CMK (cell line): ENCODE results near the gene EPHA7.

Experiments
- DNase-seq: peaks from one replicate; pipeline ENCODE4 v3.0.0-alpha.2; 2010; ENCODE audit warnings: low read depth

Gene EPHA7

GRCh38 chr6:93323630-93324029 is 95.7 kb downstream of the EPHA7 start:
- no peak for DNase-seq

- DNase-seq, result no peak
These were observed 96.7 kb downstream of the EPHA7 start for GRCh38 chr6:93322651-93323050.

DNA sequence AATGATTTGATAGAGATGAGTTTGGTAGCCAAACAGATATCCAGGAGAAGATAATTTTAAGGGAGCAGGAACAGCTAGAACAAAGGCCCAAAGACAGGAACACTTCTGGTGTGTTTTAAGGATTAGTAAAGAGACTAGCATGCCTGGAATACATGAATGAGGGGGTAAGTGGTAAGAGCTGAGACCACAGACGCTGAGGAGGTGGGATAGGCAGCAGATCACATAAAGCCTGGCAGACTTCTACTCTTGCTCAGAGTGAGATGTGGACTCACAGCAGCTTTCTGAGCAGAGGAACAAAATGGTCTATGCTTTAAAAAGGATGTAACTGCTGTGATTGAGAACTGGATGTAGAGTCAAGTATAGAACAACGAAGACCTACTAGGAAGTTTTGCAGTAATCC is 100.1 kb downstream of the EPHA7 start:
- no peak for DNase-seq

DNA sequence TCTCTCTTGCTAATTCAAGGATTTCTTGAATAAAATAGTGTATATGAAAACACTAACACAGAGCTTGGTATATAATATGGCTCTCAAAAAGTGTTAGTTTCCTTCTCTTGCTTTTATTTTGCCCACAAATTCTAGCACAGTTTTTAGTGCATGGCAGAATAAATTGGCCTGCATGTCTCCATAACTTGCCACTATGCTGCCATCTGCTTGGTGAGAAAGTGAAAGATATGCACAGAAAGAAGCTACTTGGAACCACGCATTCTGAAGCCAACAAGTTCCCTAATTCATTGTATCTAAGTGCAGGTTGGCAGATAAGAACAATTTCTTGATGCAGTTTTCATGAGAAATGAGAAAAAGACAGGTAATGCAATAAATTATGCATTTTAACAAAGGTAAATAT is 101.2 kb downstream of the EPHA7 start:
- no peak for DNase-seq

- DNase-seq, result no peak
These were observed 101.8 kb downstream of the EPHA7 start for GRCh38 chr6:93317592-93317991.

DNA sequence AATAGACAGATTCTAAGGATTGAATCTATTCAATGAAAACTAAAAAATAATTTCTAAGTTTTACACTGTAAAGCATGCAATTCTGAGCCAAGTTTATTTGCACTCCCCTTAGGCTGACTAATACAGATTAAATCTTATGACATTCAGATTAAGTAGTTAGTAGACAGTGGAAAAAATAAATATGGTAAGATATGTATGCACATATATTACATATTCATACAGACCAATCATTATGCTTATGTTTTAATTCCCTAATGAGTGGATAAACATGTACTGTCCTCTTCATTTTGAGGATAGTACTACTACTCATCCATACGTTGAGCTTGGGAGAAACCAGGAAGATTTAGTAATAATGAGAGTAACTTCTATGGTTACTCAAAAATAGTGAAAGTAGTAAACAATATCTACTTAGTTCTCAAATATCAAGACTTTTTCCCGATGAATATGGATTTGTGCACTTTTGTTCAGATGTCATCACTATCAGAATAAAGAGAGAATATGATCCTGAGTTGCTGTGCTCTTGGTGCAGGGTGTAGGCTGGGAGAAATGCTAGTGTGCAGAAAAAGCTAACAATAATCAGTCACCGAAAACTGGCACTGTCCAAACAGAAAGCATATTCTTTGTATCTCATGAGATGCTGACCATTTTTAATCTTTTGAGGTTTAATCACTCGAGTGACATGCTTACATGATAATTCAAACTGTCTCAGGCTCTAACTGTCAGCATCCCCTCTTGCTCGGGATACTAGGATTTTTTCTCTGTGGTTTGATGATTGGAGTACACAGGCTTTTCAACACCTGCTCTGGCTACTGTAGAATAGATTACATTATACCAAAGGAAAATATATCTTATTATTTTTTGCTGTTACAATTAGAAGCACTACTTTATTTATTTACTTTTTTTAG is 111.6 kb downstream of the EPHA7 start:
- DNase-seq, result no peak

DNA sequence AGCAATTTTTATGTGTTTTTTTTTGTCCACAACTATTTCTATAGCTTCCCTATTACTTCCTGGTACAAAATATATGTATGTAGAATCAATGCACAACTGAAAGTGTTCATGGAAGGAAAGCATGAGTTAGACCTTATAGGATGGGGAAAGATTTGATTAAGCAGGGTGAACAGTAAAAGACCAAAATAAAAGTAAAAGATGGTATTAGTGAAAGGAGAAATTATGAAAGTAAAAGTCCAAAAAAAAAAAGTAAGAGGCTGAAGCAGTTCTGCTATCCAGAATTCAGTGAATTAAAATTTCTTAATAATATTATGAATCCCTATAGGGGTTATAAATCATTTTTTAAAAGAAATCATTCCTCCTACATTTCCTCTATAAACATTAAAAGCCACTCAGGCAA is 114.3 kb downstream of the EPHA7 start:
- DNase-seq, result no peak

- no peak for DNase-seq
These were observed 114.9 kb downstream of the EPHA7 start for GRCh38 chr6:93304505-93304904.

GRCh38 chr6:93300661-93301060 is 118.7 kb downstream of the EPHA7 start:
- DNase-seq, result no peak

DNA sequence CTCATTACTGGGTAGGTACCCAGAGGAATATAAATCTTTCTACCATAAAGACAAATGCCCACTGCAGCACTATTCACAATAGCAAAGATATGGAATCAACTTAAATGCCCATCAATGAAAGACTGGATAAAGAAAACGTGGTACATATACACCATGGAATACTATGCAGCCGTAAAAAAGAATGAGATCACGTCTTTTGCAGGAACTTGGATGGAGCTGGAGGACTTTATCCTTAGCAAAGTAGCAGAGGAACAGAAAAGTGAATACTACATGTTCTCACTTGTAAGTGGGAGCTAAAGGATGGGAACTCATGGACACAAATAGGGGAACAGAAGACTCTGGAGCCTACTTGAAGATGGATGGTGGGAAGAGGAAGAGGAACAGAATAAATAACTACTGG is 119.7 kb downstream of the EPHA7 start:
- DNase-seq, result no peak

GRCh38 chr6:93295631-93296030 is 123.7 kb downstream of the EPHA7 start:
- DNase-seq, result no peak

DNA sequence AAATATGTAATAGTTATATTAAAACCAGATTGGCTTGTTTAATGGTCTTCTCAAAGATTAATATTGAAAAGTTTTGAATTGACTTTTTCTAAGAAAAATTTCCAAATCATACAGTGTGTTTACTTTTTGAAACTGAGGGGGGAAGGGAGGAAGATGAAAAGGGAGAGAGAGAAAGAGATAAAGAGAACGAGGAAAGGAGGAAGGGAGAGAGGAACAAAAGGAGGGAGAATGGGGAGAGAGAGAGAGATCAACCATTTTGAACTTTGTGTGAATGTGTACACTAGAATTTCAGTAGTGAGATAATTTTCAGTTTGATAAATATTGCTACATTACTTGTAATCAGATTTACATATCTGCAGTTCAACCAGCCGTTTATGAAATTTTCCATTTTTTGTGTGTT is 124.5 kb downstream of the EPHA7 start:
- DNase-seq, result no peak

DNA sequence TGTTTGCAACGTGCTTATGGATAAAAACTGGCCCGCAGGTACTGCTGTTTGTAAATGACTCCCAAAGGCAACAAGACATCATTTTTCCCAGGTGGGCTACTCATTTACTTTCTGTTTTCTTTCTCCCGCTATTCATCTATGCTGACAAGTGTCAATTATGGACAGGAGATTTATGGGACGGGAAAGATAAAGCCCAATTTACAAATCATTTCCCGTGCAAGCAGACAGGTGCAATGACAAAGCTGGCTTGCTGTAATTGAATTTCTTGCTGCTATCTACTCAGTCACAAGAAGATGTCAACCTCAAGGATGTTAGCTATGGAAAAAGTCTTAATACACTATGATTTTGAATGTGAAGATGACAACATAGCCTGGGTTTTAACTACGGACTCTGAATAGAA is 125.5 kb downstream of the EPHA7 start:
- DNase-seq, result no peak

DNA sequence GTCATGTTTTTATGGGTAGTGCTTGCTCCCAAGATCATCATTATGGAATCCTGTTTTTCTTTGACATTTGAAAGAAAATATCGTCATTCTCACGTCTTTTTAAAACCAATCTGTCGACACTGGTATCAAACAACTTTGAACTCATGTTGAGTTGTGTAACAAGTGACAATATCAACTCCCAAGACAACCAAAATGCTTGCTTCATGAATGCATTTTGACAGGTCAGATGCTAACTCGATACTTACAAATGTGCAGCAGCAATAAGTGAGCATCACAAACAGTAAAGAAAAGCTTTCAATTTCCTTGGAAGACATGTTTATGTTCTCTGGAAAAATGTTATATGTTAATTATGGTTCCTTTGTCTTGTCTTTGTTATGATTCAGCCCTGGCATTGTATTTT is 125.9 kb downstream of the EPHA7 start:
- no peak for DNase-seq

GRCh38 chr6:93282521-93283031 is 136.8 kb downstream of the EPHA7 start:
- DNase-seq, result no peak

- no peak for DNase-seq
These were observed 141.1 kb downstream of the EPHA7 start for GRCh38 chr6:93278241-93278640.

GRCh38 chr6:93272896-93273295 is 146.5 kb downstream of the EPHA7 start:
- no peak for DNase-seq

DNA sequence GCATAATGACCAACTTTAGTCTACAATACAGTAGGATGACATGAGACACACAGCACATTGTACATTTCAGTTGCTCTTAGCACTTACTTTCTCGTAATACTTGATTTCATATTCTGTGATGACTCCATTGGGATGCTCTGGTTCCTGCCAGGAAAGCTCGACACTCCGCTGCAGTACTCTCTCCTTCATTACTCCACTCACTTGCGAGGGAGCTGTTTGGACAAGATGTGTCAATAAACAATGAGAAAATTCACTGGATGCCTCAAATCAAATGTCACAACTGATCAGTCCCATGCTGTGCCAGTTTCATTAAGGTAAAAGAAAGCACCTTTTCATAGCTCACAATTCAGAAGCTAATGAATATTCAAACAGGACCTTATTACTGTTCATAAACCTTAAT is 147.1 kb downstream of the EPHA7 start:
- DNase-seq, result no peak

GRCh38 chr6:93266116-93266817 is 153.1 kb downstream of the EPHA7 start:
- no peak for DNase-seq

- DNase-seq, result no peak
These were observed 158.5 kb downstream of the EPHA7 start for GRCh38 chr6:93260881-93261280.

- no peak for DNase-seq
These were observed 160.0 kb downstream of the EPHA7 start for GRCh38 chr6:93259332-93259731.

- DNase-seq, result no peak
These were observed 166.4 kb downstream of the EPHA7 start for GRCh38 chr6:93252930-93253329.

DNA sequence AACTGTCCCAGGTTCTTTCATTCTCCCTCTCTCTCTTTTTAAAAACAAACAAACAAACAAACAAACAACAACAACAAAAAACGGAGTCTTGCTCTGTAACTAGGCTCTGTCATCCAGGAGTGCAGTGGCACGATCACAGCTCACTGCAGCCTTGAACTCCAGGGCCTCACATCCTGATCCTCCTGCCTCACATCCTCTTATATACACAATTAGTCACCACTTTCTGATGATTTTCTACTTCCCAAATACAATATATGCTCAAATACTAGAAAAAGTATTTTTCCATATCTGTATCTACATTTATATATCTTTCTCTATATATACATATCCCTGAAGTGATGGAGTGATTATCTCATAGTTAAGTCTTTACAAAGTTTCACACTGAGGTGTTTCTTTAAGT is 170.7 kb downstream of the EPHA7 start:
- no peak for DNase-seq
